HG03469 (cell line): ENCODE results near the gene VPS35.
A peak's percentile ranks its signal among the peaks of the same experiment; 100 is the strongest.
"Not testable (repeated sequence)": the region's sequence is repeated elsewhere in the genome, so short reads cannot be mapped to it uniquely, and the experiment has no call there.

Source experiments
- ATAC-seq: cut with Tn5 transposase; IDR thresholded peaks from one replicate; pipeline ENCODE4 v1.9.1; 2021; ENCODE audit warnings: mild to moderate bottlenecking, moderate library complexity, moderate number of reproducible peaks; ENCODE audit not compliant: unreplicated experiment

Gene VPS35

GRCh38 chr16:46713634-46714033, 24.7 kb upstream of the VPS35 start:
- ATAC-seq = no peak

DNA sequence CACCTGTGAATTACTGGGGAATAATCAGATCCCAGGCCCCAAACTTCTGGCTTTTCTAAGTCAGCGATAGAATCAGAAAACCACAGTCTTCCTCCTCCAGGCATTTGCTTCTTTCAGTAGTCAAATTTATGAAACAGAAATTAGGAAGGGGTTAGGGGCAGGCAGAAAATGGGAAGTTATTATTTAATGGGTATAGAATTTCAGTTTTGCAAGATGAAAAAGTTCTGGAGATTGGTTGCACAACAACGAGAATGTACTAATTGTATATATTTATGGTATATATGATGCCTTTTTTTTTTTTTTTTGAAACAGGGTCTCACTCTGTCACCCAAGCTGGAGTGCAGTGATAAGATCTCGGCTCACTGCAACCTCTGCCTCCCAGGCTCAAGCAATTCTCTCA, 23.9 kb upstream of the VPS35 start:
- no peak for ATAC-seq

DNA sequence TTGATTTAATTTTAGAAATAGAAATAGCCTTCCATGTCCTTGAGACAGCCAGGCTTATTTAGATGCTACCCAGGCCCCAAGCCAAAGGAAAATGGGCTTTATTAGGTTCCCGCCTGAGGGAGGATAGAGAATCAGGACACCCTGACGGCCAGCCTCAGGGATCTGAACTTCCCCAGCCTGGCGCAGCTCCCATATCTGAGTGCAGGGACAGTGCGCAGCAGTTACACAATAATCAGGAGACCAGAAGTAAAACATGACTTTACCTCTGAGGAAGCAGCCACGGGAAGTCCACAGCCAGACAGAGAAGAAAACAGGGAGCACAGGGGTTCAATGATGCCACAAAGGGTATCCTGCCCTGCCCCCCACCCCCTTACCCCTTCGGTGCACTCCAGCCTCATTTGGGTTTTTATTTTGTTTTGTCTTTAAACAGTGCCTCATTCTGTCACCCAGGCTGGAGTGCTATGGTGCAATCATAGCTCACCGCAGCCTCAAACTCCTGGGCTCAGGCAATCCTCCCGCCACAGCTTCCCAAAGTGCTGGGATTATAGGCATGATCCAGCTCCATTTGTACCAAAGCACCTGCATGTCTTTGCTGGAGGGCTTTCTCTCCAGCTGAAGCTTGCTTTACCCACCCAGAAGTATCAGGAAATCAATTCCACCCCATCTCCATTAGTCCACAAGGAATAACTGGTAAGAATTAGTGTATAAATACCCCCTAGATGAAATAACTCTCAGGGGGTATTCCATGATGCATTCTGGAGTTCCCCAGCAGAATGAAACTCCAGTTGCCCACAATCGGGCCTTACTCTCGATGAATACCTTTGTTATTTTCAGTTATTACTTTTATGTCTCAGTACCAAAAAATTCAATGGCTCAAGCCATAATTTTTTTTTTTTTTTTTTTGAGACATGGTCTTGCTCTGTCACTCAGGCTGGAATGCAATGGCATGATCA, 22.4 kb upstream of the VPS35 start:
- ATAC-seq = no peak

- ATAC-seq = no peak
These were observed 20.6 kb upstream of the VPS35 start for GRCh38 chr16:46709469-46710005.

DNA sequence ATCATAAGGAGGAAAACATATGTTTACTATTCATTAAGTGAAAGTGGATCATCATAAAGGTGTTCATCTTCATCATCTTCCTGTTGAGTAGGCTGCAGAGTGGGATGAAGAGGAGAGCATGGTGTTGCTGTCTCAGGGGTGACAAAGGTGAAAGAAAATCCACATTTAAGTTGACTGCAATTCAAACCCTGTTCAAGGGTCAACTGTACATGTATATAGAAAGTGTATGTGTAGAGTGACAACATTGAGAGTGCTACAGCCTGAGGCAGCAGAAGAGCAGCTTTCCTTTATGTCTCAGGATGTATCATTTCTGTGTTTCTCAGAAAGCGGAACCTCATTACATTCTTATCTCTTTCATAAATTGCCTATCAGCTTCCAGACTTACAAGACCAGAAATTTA, 17.7 kb upstream of the VPS35 start:
- ATAC-seq = no peak

DNA sequence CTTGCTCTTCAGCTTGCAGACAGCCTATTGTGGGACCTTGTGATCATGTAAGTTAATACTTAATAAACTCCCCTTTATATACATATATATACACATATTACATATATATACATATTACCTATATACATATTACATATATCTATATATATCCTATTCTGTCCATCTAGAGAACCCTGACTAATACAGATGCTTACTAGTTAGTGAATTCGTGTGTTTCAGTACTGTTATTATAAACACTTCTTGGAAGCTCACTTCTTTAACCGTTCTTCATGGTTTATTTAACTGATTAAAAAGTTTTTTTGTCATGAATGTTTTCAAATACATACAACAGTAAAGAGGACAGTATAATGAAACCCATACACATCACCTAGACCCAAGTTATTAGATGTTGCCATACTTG, 13.1 kb upstream of the VPS35 start:
- ATAC-seq = no peak

DNA sequence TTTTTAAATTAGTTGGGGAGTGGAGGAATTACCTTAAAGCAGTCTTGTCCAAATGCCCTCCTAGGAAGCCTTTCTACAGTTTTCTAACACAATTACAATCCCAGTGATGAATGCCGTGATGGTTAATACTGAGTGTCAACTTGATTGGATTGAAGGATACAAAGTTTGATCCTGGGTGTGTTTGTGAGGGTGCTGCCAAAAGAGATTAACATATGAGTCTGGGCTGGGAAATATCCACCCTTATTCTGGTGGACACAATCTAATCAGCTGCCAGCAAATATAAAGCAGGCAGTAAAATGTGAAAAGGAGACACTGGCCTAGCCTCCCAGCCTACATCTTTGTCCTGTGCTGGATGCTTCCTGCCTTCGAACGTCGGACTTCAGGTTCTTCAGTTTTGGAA, 12.6 kb upstream of the VPS35 start:
- no peak for ATAC-seq

DNA sequence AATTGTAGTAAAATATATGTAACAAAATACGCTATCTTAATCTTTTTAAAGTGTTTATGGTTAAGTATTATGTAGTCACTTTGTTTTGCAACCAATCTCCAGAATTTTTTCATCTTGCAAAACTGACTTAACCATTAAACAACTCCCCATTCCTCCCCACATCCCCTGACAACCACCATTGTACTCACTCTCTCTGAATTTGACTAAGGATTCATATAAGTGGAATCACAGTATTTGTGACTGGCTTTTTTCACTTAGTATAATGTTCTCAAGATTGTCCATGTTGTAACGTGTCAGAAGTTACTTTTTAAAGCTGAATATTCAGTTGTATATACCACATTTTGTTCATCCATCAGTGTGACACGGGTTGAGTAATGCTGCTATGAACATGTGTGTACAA, 11.1 kb upstream of the VPS35 start:
- ATAC-seq = no peak

DNA sequence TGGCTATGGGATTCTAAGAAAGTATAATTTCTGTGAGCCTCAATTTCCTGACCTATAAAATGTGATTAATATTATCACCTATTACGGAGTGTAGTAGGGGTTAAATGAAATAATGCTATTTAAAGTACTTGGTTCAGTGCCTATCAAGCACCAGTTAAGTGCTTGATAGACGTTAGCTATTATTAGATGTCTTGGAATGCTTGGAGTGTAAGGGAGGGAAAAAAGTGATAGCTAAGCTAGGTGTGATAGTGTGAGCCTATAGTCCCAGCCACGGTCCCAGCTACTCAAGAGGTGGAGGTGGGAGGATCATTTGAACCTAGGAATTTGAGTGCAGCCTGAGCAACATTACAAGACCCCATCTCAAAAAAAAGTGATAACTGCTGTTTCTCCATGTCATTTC, 8.0 kb upstream of the VPS35 start:
- ATAC-seq = no peak

DNA sequence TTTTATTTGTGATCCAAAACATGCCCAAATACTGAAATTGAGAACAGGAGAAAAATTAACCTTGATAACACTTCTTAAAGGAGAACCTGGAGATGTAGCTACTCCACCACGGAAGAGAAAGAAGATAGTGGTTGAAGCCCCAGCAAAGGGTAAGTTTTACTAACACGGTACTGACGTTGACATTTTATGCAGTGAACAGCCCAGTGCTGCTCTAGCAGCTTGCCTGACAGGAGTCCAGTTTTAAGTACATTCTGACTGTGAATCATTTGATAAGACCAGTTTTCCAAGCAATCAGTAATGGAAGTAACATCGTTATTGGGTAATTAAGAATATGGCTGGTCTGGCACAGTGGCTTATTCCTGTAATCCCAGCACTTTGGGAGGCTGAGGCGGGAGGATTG, 7.0 kb upstream of the VPS35 start:
- ATAC-seq = no peak

DNA sequence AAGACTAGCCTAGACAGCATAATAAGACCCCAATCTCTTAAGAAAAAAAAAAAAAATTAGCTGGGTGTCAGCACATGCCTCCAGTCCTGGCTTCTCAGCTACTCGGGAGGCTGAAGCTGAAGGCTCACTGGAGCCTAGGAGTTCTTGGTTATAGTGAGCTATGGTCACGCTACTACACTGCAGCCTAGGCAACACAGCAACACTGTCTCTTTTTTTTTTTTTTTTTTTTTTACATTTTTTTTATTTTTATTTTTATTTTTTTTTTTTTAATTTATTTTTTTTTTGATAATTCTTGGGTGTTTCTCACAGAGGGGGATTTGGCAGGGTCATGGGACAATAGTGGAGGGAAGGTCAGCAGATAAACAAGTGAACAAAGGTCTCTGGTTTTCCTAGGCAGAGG, 4.6 kb upstream of the VPS35 start:
- ATAC-seq = no peak

DNA sequence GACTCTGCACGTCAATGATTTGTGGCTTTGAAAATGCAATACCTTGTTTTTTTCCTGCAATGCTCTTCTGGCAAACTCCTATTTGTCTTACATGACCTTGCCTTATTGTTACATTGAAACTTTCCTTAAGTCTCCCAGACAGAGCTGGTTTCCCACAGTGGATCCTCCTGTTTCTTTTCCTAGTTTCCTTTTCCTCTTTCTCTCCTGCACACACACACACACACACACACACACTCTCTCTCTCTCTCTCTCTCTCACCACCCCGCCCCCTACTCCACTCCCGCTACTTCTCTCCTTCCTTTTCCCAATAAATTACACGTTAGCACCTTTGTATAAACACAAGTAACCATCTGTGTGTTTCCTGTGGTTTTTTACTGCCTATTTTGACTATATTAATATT, 2.7 kb upstream of the VPS35 start:
- no peak for ATAC-seq

DNA sequence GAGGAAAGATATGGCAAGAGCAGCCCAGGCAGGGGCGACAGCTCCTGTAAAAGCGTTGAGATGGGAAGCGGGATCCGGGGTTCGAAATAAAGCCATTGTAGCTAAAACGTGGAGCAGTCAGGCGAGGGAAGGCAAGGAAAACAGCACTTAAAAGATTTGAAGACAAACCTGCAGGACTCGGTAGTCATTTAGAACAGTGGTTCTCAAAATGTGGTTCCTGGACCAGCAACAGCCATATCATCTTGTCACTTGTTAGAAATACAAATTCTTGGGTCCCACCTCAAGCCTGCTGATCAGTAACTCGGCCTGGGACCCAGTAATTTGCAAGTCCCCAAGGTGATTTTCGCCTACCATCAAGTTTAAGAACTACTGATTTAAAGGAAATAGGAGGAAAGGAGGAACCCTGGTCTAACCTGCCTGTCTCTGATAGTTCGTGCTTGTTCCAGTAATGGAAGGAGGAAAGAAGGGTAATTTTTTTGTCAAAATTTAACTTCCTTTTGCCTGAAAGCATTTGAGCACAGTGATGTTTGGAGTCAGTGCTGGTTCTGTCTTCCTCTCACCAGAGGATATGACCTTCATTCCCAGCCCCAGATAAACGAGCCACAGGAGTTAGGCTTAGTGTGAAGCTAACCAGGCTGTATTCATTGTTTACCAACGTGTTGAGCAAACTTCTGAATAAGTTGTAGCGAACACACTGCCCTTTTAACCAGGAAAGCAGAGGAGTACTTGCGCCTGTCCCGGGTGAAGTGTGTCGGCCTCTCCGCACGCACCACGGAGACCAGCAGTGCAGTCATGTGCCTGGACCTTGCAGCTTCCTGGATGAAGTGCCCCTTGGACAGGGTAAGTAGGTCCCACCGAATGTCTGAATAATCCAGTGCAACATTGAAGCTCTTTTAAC, 1.6 kb upstream of the VPS35 start:
- no peak for ATAC-seq

DNA sequence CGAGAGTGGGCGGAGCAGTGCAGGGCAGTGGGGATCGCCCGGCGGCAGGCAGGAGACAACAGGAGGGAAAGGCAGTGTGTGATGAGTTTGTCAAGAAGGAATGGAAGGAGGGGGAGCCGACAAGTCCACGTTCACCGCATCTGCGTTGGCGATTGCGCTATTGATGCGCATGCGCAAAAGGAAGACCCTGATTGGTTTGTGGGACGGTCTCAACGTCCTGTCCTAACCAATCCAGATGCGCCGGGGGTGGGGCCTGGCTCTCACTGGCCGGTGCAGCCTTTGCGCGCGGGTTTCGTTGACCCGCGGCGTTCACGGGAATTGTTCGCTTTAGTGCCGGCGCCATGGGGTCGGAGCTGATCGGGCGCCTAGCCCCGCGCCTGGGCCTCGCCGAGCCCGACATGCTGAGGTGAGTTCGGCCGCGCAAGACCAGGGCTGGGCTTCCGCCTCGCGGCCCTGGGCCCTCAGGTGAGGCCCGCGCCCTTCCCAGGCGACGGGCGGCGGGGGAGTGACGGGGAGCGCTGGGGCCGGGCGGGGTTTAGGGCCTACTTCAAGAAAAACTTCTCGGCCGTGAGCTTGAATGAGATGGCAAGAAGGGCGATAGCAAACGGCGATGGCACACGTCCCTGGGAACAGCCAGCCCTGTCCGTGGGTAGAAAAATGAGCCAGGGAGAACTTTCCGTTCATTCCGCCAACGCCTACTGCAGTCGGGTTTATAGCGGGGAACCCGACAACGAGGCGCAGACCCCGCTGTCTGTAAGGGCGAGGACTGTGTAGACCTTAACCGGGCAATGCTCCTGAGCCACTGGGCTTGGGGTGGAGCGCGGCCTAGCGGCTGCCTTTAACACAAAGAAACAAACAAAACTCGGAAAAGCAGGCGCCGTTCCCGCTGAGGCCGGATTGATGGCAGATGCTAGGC, 645 bp upstream of the VPS35 start, which contains the start of gene ORC6:
Gene ORC6 (plus strand): TSS at position 295 of the 916 bp plus-strand sequence. CDS start 47 bp downstream, at position 342.
- peak; percentile 50 for ATAC-seq

- no peak for ATAC-seq
These were observed 801 bp downstream of the VPS35 start for GRCh38 chr16:46688101-46688653.

GRCh38 chr16:46687486-46687885, 1.5 kb downstream of the VPS35 start:
- no peak for ATAC-seq

DNA sequence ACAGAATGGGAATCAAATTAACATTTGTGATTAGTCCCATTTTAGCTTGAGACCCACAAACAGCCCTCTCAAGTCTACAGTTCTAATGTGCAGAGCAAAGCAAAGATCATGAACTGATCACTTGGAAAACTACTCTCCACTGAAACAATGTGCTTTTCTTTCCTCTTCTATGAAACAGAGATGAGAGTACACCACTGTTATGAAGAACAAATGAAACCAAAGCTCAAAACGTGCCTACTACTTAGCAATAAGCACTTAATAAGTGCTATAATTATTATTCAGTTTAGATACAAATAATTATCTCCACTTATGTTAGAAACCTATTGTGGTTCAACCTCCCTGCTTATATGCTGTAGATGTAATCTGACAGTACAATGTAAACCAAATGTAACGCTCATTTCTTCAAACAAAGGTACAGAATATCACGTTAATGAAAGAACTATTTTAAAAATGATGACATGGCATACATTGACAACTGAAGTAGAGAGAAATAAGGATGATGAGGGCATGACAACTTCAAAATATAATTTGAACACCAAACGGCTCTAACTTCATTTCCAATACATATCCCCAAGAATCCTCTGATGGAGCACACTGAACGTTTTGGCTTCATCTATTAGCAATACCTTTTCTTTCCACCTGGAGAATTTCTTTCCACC, 2.0 kb downstream of the VPS35 start:
- no peak for ATAC-seq

DNA sequence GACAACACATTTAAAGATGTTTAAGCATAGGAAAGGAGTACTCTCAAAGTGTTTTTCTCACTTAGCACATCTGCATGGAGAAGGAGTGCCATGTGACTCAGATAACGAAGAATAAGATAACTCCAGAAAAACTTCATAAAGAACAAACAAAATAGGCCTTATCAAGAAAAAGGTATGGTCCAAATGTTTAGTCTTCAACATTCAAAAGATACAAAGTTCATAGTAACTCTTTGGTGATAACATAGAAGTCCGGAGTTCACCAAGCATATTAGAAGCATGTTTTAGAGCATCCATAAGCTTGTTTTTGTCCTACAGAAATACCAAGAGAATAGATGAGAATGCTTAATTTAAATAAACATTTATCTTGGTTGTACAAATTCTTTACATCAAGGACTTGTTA, 7.1 kb downstream of the VPS35 start:
- not testable (repeated sequence) for ATAC-seq

- not testable (repeated sequence) for ATAC-seq
These were observed 11.0 kb downstream of the VPS35 start for GRCh38 chr16:46677943-46678342.
